ENCODE data around the gene TMEM141. TPM values are rescaled to one million over a fixed set of nuclear protein-coding genes. Genes with fewer than 3 reads are reported as not detected.

Gene TMEM141
- total RNA-seq, 2 experiments from 2014 or later, result 43.2 to 70.2 TPM

GRCh38 chr9:136748666-136749611 is 42.2 kb upstream of the TMEM141 start:
- DNase-seq (ENCODE audit: low spot score), result no peak
- POLR2A ChIA-PET, result no interaction called here
- no peak overlapping the region for H3K27ac ChIP-seq (ENCODE audit: low read depth, low read length, poor library complexity, severe bottlenecking)
- H3K4me3 ChIP-seq (ENCODE audit: low read depth, low read length, poor library complexity, severe bottlenecking), result no peak overlapping the region
- no peak overlapping the region for H2AFZ ChIP-seq (ENCODE audit: low read length)
- H4K20me1 ChIP-seq (ENCODE audit: insufficient read depth, low read length), result no peaks in the 10 kb centered on the region
- intact Hi-C loops (cut with micrococcal nuclease; ENCODE audit: unreplicated experiment), result no loop called here
- CTCF ChIA-PET (ENCODE audit: unreplicated experiment), result no interaction called here
- H3K9me2 ChIP-seq (ENCODE audit: insufficient read depth, low read length), result no peaks in the 10 kb centered on the region
- H3K79me2 ChIP-seq (ENCODE audit: insufficient read depth, low read depth, low read length), result no peaks in the 10 kb centered on the region
- peaks cover 19% of the 10 kb centered on the region for H3K9me3 ChIP-seq (ENCODE audit: low read length)
- H3K4me1 ChIP-seq (ENCODE audit: insufficient read depth, low read length, poor library complexity, severe bottlenecking), result peaks cover 6% of the 10 kb centered on the region
- H3K4me2 ChIP-seq (ENCODE audit: low read length), result no peak overlapping the region
- TF ChIP-seq CTCF (conservative IDR thresholded peaks at IDR 0.05; ENCODE audit: low read length), result no peak
- no peak for TF ChIP-seq EZH2phosphoT487 (IDR thresholded peaks at IDR 0.05; ENCODE audit: borderline replicate concordance, low read depth, low read length)
- no TSS peak for BruUV-seq (replicated peaks)
- no peaks in the 10 kb centered on the region for H3K36me3 ChIP-seq (ENCODE audit: insufficient read depth, low read length)

GRCh38 chr9:136750526-136750925 is 40.6 kb upstream of the TMEM141 start:
- Histone ChIP-seq H3K79me2 (ENCODE audit: insufficient read depth, low read depth, low read length) (no peaks in the 10 kb centered on the region), H3K9me3 (ENCODE audit: low read length) (peaks cover 19% of the 10 kb centered on the region), H2AFZ (ENCODE audit: low read length) (no peak overlapping the region), H3K36me3 (ENCODE audit: insufficient read depth, low read length) (no peaks in the 10 kb centered on the region), H3K4me3 (ENCODE audit: low read depth, low read length, poor library complexity, severe bottlenecking) (no peak overlapping the region), H3K27ac (ENCODE audit: low read depth, low read length, poor library complexity, severe bottlenecking) (no peak overlapping the region), H3K4me1 (ENCODE audit: insufficient read depth, low read length, poor library complexity, severe bottlenecking) (peaks cover 6% of the 10 kb centered on the region), H4K20me1 (ENCODE audit: insufficient read depth, low read length) (no peaks in the 10 kb centered on the region), H3K9me2 (ENCODE audit: insufficient read depth, low read length) (no peaks in the 10 kb centered on the region), H3K4me2 (ENCODE audit: low read length) (no peak overlapping the region)
- TF ChIP-seq EZH2phosphoT487 (IDR thresholded peaks at IDR 0.05; ENCODE audit: borderline replicate concordance, low read depth, low read length) (no peak), CTCF (conservative IDR thresholded peaks at IDR 0.05; ENCODE audit: low read length) (no peak)
- ChIA-PET POLR2A (interaction anchor here (0.5 to 0.6 kb wide), 2 partner anchors 297 to 341 kb away, joined by 3 to 4 read pairs; no protein-coding TSS in a partner anchor), CTCF (ENCODE audit: unreplicated experiment) (no interaction called here)
- no TSS peak for BruUV-seq (replicated peaks)
- intact Hi-C loops (cut with micrococcal nuclease; ENCODE audit: unreplicated experiment), result no loop called here
- DNase-seq (ENCODE audit: low spot score), result no peak

- H3K79me2 ChIP-seq (ENCODE audit: insufficient read depth, low read depth, low read length), result no peaks in the 10 kb centered on the region
- ChIA-PET POLR2A (no interaction called here), CTCF (ENCODE audit: unreplicated experiment) (no interaction called here)
- no peaks in the 10 kb centered on the region for H3K9me2 ChIP-seq (ENCODE audit: insufficient read depth, low read length)
- no TSS peak for BruUV-seq (replicated peaks)
- H3K27ac ChIP-seq (ENCODE audit: low read depth, low read length, poor library complexity, severe bottlenecking), result no peak overlapping the region
- no peak for DNase-seq (ENCODE audit: low spot score)
- no peaks in the 10 kb centered on the region for H4K20me1 ChIP-seq (ENCODE audit: insufficient read depth, low read length)
- no peaks in the 10 kb centered on the region for H3K36me3 ChIP-seq (ENCODE audit: insufficient read depth, low read length)
- no peak for TF ChIP-seq EZH2phosphoT487 (IDR thresholded peaks at IDR 0.05; ENCODE audit: borderline replicate concordance, low read depth, low read length)
- intact Hi-C loops (cut with micrococcal nuclease; ENCODE audit: unreplicated experiment), result no loop called here
- peaks cover 6% of the 10 kb centered on the region for H3K4me1 ChIP-seq (ENCODE audit: insufficient read depth, low read length, poor library complexity, severe bottlenecking)
- no peak overlapping the region for H3K4me2 ChIP-seq (ENCODE audit: low read length)
- no peak overlapping the region for H2AFZ ChIP-seq (ENCODE audit: low read length)
- no peak overlapping the region for H3K4me3 ChIP-seq (ENCODE audit: low read depth, low read length, poor library complexity, severe bottlenecking)
- H3K9me3 ChIP-seq (ENCODE audit: low read length), result peaks cover 19% of the 10 kb centered on the region
These were observed 39.9 kb upstream of the TMEM141 start for GRCh38 chr9:136751244-136751643.
